Panc1 (cell line): Measurements from ENCODE around the gene MYH10. TPM values are rescaled to one million over a fixed set of nuclear protein-coding genes. Genes with fewer than 3 reads are reported as not detected.

Experiments
- ATAC-seq: fragments of 200-7000 bp; cut with Tn5 transposase; 2 replicates; pipeline ENCODE4 v1.9.1; 2020; ENCODE audit warnings: mild to moderate bottlenecking, moderate library complexity
- BruUV-seq: library from RNA; stranded (reverse); fragments of 400-500 nt; replicated peaks from 2 replicates; lab custom pipeline; 2021; lab: Mats Ljungman, UMichigan
- CTCF ChIA-PET: fragments of 300-600 bp; sonication (Branson Sonifier 250); formaldehyde crosslinking; loops from one replicate; lab custom pipeline; 2022; ENCODE audit warnings: antibody characterized with exemption; lab: Charles Lee
- POLR2A ChIA-PET: fragments of 300-600 bp; sonication (Branson Sonifier 250); formaldehyde crosslinking; loops from one replicate; lab custom pipeline; 2022; ENCODE audit warnings: antibody characterized with exemption; lab: Charles Lee
- DNase-seq: peaks from one replicate; pipeline ENCODE4 v3.0.0-alpha.2; 2010; ENCODE audit warnings: low read depth, low spot score
- H3K27ac ChIP-seq: 2 replicates; pipeline ENCODE4 v1.5.1; 2011; ENCODE audit warnings: mild to moderate bottlenecking, low read length, inconsistent platforms
- H3K27me3 ChIP-seq: fragments of 200-500 bp; sonication (Bioruptor generic); 2 replicates; pipeline ENCODE4 v1.6.0; 2014; ENCODE audit warnings: low read length, inconsistent platforms; ENCODE audit not compliant: control insufficient read depth, insufficient read depth
- H3K36me3 ChIP-seq: fragments of 200-500 bp; sonication (Bioruptor generic); 2 replicates; pipeline ENCODE4 v1.5.1; 2014; ENCODE audit warnings: inconsistent platforms, mild to moderate bottlenecking, low read length, moderate library complexity; ENCODE audit not compliant: control insufficient read depth, insufficient read depth
- H3K4me1 ChIP-seq: 2 replicates; pipeline ENCODE4 v1.5.1; 2011; ENCODE audit warnings: inconsistent platforms, mild to moderate bottlenecking, low read length, moderate library complexity; ENCODE audit not compliant: control insufficient read depth, insufficient read depth
- H3K4me3 ChIP-seq, 2 experiments: 2 replicates each; pipeline ENCODE4 v1.5.1; 2011 to 2012; ENCODE audit warnings: low read depth in 2 of 2, low read length in 2 of 2, mild to moderate bottlenecking in 2 of 2, inconsistent platforms in 1 of 2, moderate library complexity in 1 of 2
- H3K9me3 ChIP-seq: fragments of 200-500 bp; sonication (Bioruptor generic); 2 replicates; pipeline ENCODE4 v1.5.1; 2014; ENCODE audit warnings: low read depth, mild to moderate bottlenecking, inconsistent platforms, low read length, moderate library complexity; ENCODE audit not compliant: control insufficient read depth, insufficient read depth
- CTCF ChIP-seq: fragments of 450-650 bp; IDR thresholded peaks from 2 replicates; pipeline ENCODE4 v1.5.1; 2017; ENCODE audit warnings: mild to moderate bottlenecking
- POLR2AphosphoS5 ChIP-seq: IDR thresholded peaks from 2 replicates; pipeline ENCODE4 v1.6.1; 2012; ENCODE audit warnings: mild to moderate bottlenecking, low read depth, low read length, moderate library complexity
- REST ChIP-seq, 2 experiments: IDR thresholded peaks; 2 replicates each; pipeline ENCODE4 v1.6.1; 2011 to 2012; ENCODE audit warnings: low read depth in 2 of 2, control low read depth in 1 of 2, low read length in 1 of 2, mild to moderate bottlenecking in 1 of 2, moderate library complexity in 1 of 2; ENCODE audit not compliant: insufficient read depth in 1 of 2
- SIN3A ChIP-seq: IDR thresholded peaks from 2 replicates; pipeline ENCODE4 v1.6.1; 2012; ENCODE audit warnings: low read depth, mild to moderate bottlenecking, low read length, moderate library complexity, borderline replicate concordance; ENCODE audit not compliant: insufficient read depth
- TCF7L2 ChIP-seq: IDR thresholded peaks from 2 replicates; pipeline ENCODE4 v1.6.1; 2011; ENCODE audit warnings: mild to moderate bottlenecking, low read depth, low read length, inconsistent platforms
- in situ Hi-C: cut with HindIII; loops from 2 replicates; pipeline ENCODE4 v1.10.0; 2016; ENCODE audit warnings: low sequenced_read_pairs, low pct_unique_long_range_greater_than_20kb
- intact Hi-C: fragments of 100-400 bp; cut with micrococcal nuclease; formaldehyde crosslinking; loops from one replicate; pipeline ENCODE4 v1.10.0; 2022; ENCODE audit not compliant: unreplicated experiment
- total RNA-seq: library from RNA; stranded (reverse); gene quantifications from one replicate; pipeline ENCODE4 v1.2.1, GENCODE V29; 2021; ENCODE audit not compliant: unreplicated experiment

MYH10 gene
- total RNA-seq, 1 experiment from 2014 or later: 36.5 TPM

- POLR2A ChIA-PET: no interaction called here
These were observed 95.9 kb downstream of the MYH10 start for GRCh38 chr17:8534498-8535188.

GRCh38 chr17:8532021-8532420 is 98.5 kb downstream of the MYH10 start:
- in situ Hi-C loops (no loop called here), intact Hi-C loops (no loop called here)
- no peak for DNase-seq
- no TSS peak for BruUV-seq
- no peak overlapping the region for H3K4me3 ChIP-seq
- peak; percentile 99 for ATAC-seq
- TF ChIP-seq REST (IDR thresholded peaks at IDR 0.05; ENCODE audit: insufficient read depth in 1 of 2, low read depth in 2 of 2, low read length in 1 of 2) (no peak), CTCF (no peak), SIN3A (no peak), POLR2AphosphoS5 (peak; percentile 77), TCF7L2 (peak; percentile 73)
- H3K9me3 ChIP-seq: no peaks in the 10 kb centered on the region
- no peaks in the 10 kb centered on the region for H3K27me3 ChIP-seq
- peaks cover 22% of the 10 kb centered on the region for H3K4me1 ChIP-seq
- peak overlapping the region; percentile 63 for H3K27ac ChIP-seq
- no peaks in the 10 kb centered on the region for H3K36me3 ChIP-seq
- ChIA-PET CTCF (no interaction called here), POLR2A (no interaction called here)

More at GRCh38 chr17:8534498-8535188, 95.9 kb downstream of the MYH10 start:
- Histone ChIP-seq H3K4me1 (peaks cover 22% of the 10 kb centered on the region), H3K36me3 (no peaks in the 10 kb centered on the region), H3K27ac (no peak overlapping the region), H3K27me3 (no peaks in the 10 kb centered on the region), H3K4me3 (no peak overlapping the region), H3K9me3 (no peaks in the 10 kb centered on the region)
- in situ Hi-C loops (no loop called here), intact Hi-C loops (no loop called here)
- BruUV-seq: no TSS peak
- TF ChIP-seq POLR2AphosphoS5 (no peak), SIN3A (no peak), CTCF (no peak), REST (IDR thresholded peaks at IDR 0.05; ENCODE audit: insufficient read depth in 1 of 2, low read depth in 2 of 2, low read length in 1 of 2) (no peak), TCF7L2 (no peak)
- CTCF ChIA-PET: no interaction called here
- DNase-seq: no peak
- ATAC-seq: no peak
